Pancreas (tissue), 10 donors: Measurements from ENCODE around the gene SOCS1. TPM values are rescaled to one million over a fixed set of nuclear protein-coding genes. Genes with fewer than 3 reads are reported as not detected.
"Not testable (repeated sequence)": the region's sequence is repeated elsewhere in the genome, so short reads cannot be mapped to it uniquely, and the experiment has no call there.

Source experiments
- ATAC-seq, 4 donors: fragments of 200-7000 bp; cut with Tn5 transposase; one replicate each; pipeline versions ENCODE4 v1.8.0 to v1.9.1; 2020; ENCODE audit warnings: mild to moderate bottlenecking in 4 of 4, moderate library complexity in 4 of 4
- DNase-seq, 6 donors: peaks; one replicate each; pipeline ENCODE4 v3.0.0-alpha.2; 2020
- FAIRE-seq: peaks from 2 replicates; lab custom pipeline; 2012; peaks lifted over from hg19 to GRCh38; lab: Jason Lieb, UNC
- H3K27ac ChIP-seq, 4 donors: fragments of 200-600 bp; sonication (generic); 1 replicate in 3 of 4; 2 replicates in 1 of 4; pipeline versions ENCODE4 v1.5.0 to v1.8.0; 2020
- H3K27me3 ChIP-seq, 4 donors: fragments of 200-600 bp; one replicate each; pipeline ENCODE4 v1.8.0; 2021
- H3K36me3 ChIP-seq, 3 donors: fragments of 200-600 bp; sonication (generic) in 1 of 3; one replicate each; pipeline versions ENCODE4 v1.5.0 to v1.8.0; 2020 to 2021
- H3K4me1 ChIP-seq, 3 donors: fragments of 200-600 bp; one replicate each; pipeline ENCODE4 v1.8.0; 2021
- H3K4me3 ChIP-seq, 4 donors: fragments of 200-600 bp; sonication (generic) in 2 of 4; one replicate each; pipeline versions ENCODE4 v1.5.0 to v1.8.0; 2020 to 2021
- H3K9me3 ChIP-seq, 4 donors: fragments of 200-600 bp; one replicate each; pipeline ENCODE4 v1.8.0; 2021
- WGBS, 2 donors: extraction: QIAGEN DNeasy Blood & Tissue Kit; methylation state at CpG; one replicate each; pipeline ENCODE4 v1.1.7; 2013; 5-methylcytosine and 5-hydroxymethylcytosine counted together
- intact Hi-C, 3 donors: fragments of 100-400 bp; cut with DNase I; formaldehyde crosslinking; loops; one replicate each; pipeline versions ENCODE4 v1.11.1 to v1.14.2; 2022
- polyA plus RNA-seq, 2 donors: library from polyadenylated mRNA; stranded (reverse); fragments of 200-250 nt; gene quantifications; one replicate each; pipeline ENCODE4 v1.2.3, GENCODE V29; 2013
- total RNA-seq, 6 donors: library from RNA; stranded (reverse); fragmentation: NEBNext Ultra II Directional in 4 of 6; extraction: Animal tissue kit (Norgen Biotek cat#: 25700) in 4 of 6; gene quantifications; one replicate each; pipeline versions ENCODE4 v1.2.1 to v1.2.4, GENCODE V29; 2021 to 2023
- TF ChIP-seq, protein P1 (sequence below), 4 donors: fragments of 200-600 bp; sonication (generic) in 3 of 4; IDR thresholded peaks; one replicate each; pipeline versions ENCODE4 v1.5.0 to v1.8.0; 2021; ENCODE audit warnings: antibody characterized with exemption in 4 of 4
- donor health status: healthy with polysubstance abuse.
- donor health status: DM: no; HTN: no; CAD: no; lungs with moderate emphysema.
- donor health status: DM: no; HTN: no; CAD: no.
- donor health status: control.
- donor health status: control.
- donor health status: Bipolar disorder and iron deficiency.
- donor health status: DM: yes; HTN: yes; CAD: no.
- donor health status: DM: no; HTN: no; CAD: no.
- donor health status: DM: no; HTN: no; CAD: no.
- donor health status: DM: yes; HTN: yes; CAD: no.

SOCS1 gene
- total and polyA plus RNA-seq, 8 donors = 1.3 to 7.9 (median 2.0) TPM

DNA sequence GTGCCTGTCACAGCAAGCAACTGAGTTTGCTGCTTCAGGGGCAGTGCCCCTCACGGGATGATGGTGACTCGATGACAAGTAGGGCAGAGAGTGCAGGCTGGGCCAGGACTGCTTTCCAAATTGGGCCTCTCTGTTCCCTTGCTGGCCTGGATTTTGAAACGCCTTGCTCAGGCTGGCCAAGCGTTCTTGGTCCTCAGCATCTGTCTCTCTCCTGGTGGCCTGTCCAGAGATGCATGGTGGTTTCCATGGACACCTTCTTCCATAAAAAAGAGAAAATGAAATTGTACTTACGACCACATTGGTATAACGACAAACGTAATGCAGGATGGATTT is 44.5 kb upstream of the SOCS1 start:
- intact Hi-C loops = no loop called here
- ATAC-seq (no peak), FAIRE-seq (no peak), DNase-seq (no peak)
- WGBS, 2 donors = 86 to 87% methylated on average over 7 of the region's 7 CpGs
- peaks cover 12 to 23% (median 16%) of the 10 kb centered on the region in 3 donors for H3K4me1 ChIP-seq
- TF ChIP-seq, protein P1, sequence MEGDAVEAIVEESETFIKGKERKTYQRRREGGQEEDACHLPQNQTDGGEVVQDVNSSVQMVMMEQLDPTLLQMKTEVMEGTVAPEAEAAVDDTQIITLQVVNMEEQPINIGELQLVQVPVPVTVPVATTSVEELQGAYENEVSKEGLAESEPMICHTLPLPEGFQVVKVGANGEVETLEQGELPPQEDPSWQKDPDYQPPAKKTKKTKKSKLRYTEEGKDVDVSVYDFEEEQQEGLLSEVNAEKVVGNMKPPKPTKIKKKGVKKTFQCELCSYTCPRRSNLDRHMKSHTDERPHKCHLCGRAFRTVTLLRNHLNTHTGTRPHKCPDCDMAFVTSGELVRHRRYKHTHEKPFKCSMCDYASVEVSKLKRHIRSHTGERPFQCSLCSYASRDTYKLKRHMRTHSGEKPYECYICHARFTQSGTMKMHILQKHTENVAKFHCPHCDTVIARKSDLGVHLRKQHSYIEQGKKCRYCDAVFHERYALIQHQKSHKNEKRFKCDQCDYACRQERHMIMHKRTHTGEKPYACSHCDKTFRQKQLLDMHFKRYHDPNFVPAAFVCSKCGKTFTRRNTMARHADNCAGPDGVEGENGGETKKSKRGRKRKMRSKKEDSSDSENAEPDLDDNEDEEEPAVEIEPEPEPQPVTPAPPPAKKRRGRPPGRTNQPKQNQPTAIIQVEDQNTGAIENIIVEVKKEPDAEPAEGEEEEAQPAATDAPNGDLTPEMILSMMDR (IDR thresholded peaks at IDR 0.05) = no peak
- H3K4me3 ChIP-seq = no peak overlapping the region
- H3K27me3 ChIP-seq = no peaks in the 10 kb centered on the region
- no peaks in the 10 kb centered on the region for H3K36me3 ChIP-seq
- H3K27ac ChIP-seq = no peak overlapping the region
- H3K9me3 ChIP-seq = no peaks in the 10 kb centered on the region

DNA sequence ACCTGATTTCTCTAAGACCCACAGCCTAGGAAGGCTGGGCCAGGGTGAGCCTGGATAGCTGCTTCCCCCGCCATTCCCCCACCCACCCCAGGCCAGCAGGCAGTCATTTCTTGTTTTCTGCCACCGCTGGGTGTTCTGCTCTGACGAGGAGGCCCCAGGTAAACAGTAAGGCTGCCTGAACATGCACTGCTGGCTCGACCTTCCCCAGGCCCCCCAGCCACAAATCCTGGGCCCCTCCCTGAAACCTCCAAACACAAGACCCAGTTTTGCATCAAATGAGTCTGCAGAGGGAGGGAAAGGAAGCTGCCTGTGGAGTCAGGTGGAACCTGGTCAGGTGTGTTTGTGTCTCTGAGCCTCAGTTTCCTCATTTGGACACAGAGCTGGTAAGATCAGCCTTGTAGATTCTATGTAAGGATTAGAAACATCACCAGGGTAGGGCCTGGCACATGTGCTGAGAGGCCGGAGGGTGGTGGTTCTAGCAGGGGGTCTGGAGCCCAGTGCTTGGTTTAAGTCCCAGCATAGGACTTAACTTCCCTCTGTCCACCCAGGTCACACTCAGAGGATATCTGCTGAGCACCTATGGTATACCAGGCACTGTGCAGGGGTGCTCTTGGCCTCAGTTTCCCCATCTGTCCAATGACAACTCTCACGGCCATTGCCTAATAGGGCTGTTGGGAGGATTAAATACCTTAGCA is 44.0 kb upstream of the SOCS1 start:
- intact Hi-C loops = no loop called here
- Histone ChIP-seq H3K36me3 (no peaks in the 10 kb centered on the region), H3K4me1 (peaks cover 12 to 23% (median 16%) of the 10 kb centered on the region in 3 donors), H3K27me3 (no peaks in the 10 kb centered on the region), H3K9me3 (no peaks in the 10 kb centered on the region), H3K4me3 (no peak overlapping the region), H3K27ac (no peak overlapping the region)
- TF ChIP-seq, protein P1 (IDR thresholded peaks at IDR 0.05) = no peak
- WGBS, 2 donors = 80 to 86% methylated on average over 6 of the region's 6 CpGs
- DNase-seq (no peak), ATAC-seq (no peak), FAIRE-seq (no peak)

DNA sequence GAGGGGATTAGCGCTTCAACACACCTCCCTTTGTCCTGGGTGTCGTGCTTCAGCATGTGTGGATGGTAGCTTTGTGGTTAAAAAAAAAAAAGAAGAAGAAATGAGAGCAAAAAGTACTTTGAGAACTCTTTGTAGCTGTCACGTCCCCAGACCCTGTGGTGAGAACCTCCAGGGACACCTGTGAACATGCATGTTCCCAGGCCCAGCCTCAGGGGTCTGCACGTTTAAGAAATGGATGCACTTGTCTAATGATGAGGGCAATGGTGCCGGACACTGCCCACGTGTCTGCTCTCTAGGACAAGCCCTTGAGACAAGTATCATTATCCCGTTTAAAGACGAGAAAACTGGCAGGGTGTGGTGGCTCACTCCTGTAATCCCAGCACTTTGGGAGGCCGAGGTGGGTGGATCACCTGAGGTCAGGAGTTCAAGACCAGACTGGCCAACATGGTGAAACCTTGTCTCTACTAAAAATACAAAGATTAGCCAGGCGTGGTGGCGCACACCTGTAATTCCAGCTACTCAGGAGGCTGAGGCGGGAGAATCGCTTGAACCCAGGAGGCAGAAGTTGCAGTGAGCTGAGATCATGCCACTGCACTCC is 43.0 kb upstream of the SOCS1 start:
- H3K9me3 ChIP-seq, FAIRE-seq, H3K36me3 ChIP-seq, intact Hi-C loops, H3K4me3 ChIP-seq, H3K27me3 ChIP-seq, H3K27ac ChIP-seq, DNase-seq, ATAC-seq: not testable (repeated sequence)
- 91 to 93% methylated on average over 13 of the region's 13 CpGs for WGBS, 2 donors
- H3K4me1 ChIP-seq = peaks cover 12 to 23% (median 16%) of the 10 kb centered on the region in 3 donors

DNA sequence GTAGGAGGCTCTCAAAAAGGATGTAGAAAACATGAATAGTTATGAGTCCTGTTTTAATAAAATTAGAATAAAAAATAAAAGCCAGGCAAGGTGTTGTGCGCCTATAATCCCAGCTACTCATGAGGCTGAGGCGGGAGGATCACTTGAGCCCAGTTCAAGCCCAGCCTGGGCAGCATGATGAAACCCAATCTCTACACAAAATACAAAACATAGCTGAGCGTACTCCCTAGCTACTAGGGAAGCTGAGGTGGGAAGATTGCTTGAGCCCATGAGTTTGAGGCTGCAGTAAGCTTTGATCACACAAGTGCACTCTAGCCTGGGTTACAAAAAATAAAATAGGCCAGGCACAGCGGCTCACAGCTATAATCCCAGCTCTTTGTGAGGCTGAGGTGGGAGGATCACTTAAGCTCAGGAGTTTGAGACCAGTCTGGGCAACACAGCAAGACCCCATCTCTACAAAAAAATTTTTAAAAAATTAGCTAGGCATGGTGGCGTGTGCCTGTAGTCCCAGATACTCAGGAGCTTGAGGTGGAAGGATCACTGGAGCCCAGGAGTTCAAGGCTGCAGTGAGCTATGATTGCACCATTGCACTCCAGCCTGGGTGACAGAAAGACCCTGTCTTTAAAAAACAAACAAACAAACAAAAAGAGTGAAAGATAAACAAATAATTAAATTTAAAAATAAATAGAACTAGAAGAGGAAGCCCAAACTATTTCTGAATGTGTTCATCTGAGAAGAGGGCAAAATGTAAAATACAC is 42.3 kb upstream of the SOCS1 start:
- Histone ChIP-seq H3K27ac (peak overlapping the region; percentile 35 to 72 (median 52)), H3K9me3 (no peaks in the 10 kb centered on the region), H3K27me3 (no peaks in the 10 kb centered on the region), H3K4me3 (no peak overlapping the region), H3K4me1 (peaks cover 12 to 23% (median 16%) of the 10 kb centered on the region in 3 donors), H3K36me3 (no peaks in the 10 kb centered on the region)
- 83 to 94% methylated on average over 5 of the region's 5 CpGs for WGBS, 2 donors
- TF ChIP-seq, protein P1 (IDR thresholded peaks at IDR 0.05) = no peak
- peak in 1 of 4 donors; percentile 1 for ATAC-seq
- intact Hi-C loops = no loop called here
- DNase-seq = no peak
- FAIRE-seq = no peak

DNA sequence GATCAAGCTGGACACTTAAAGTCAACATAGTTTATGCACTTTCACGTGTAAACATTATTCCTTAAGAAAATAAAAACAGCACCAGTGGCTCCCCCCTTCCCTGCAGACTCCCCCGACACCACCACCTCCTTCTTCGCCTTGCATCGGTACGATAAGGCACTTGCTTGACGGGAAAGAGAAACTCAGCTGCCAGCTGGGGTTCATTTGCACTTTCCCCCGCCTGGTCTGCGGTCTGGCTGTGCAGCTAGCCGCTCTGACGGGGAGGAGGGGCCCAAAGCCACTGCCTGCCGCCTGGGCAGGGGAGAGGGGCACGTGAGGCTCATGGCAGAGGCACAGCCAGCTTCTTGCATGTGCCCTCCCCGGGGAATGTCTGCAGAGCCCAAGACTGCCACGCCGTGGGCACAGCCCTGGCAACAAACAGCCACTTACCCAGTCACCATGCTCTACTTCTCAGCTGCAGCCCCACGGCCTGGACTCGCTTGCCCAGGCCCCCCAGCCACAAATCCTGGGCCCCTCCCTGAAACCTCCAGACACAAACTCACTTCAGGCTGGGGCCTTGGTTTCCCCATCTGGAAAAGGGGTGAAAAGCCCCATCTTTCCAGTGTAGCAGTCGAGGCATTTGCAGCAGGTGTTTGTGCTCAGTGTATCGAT is 41.6 kb upstream of the SOCS1 start:
- ATAC-seq = peak; percentile 88 to 95 (median 94)
- H3K4me3 ChIP-seq = peak overlapping the region in 2 of 4 donors; percentile 13 to 14

More for the DNA sequence above, 41.6 kb upstream of the SOCS1 start:
- TF ChIP-seq, protein P1 (IDR thresholded peaks at IDR 0.05) = peak in 1 of 4 donors; percentile 12
- Histone ChIP-seq H3K9me3 (no peaks in the 10 kb centered on the region), H3K4me1 (peaks cover 12 to 23% (median 16%) of the 10 kb centered on the region in 3 donors), H3K27ac (peak overlapping the region; percentile 35 to 72 (median 52)), H3K27me3 (no peaks in the 10 kb centered on the region), H3K36me3 (no peaks in the 10 kb centered on the region)
- FAIRE-seq (no peak), DNase-seq (peak; percentile 77 to 92 (median 84))
- intact Hi-C loops = no loop called here
- 12 to 15% methylated on average over 13 to 19 of the region's 19 CpGs for WGBS, 2 donors
